NCI-H69 (cell line): ENCODE results near the gene SH2B3.
A peak's percentile ranks its signal among the peaks of the same experiment; 100 is the strongest.
"Not testable (repeated sequence)": the region's sequence is repeated elsewhere in the genome, so short reads cannot be mapped to it uniquely, and the experiment has no call there.

Experiments used
- DNase-seq: peaks from one replicate; lab custom pipeline; 2025; lab: John Stamatoyannopoulos, UW

Gene SH2B3

DNA sequence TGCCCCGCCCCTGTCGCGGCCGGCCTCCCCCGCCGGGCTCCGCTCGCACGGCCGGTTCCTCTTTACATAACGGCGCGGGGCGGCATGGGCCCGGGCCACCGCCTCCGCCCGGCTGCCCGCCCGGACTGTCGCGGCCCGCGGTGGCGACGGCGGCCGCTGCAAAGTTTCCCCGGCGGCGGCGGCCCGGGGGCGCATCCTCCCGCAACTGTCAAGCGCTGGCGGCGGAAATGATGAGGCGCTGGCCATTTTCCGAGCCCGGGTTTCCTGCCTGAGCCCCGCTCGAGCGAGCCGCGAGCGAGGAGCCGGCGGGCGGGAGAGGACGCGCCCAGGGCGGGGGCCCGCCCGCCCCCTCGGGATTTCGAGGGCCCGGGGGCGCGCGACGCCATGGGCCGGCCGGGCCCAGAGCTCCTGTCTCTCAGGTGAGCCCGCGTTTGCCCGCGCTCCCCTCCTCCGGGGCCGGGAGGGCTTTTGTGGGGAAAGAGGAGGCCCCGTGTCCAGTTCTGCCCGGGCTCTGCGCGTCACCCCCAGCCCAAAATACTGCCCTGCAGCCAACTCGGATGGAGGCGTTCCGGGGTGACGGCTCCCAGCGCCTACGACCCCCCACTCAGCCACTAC is at the start of gene SH2B3:
Gene SH2B3, plus strand, starts transcription at position 65 of the 615 bp plus-strand sequence. CDS start 12,223 bp downstream, outside the sequence.
- peak; percentile 89 for DNase-seq

- DNase-seq, result no peak
Measured at GRCh38 chr12:111359231-111359913, 46.4 kb upstream of the SH2B3 start.

DNA sequence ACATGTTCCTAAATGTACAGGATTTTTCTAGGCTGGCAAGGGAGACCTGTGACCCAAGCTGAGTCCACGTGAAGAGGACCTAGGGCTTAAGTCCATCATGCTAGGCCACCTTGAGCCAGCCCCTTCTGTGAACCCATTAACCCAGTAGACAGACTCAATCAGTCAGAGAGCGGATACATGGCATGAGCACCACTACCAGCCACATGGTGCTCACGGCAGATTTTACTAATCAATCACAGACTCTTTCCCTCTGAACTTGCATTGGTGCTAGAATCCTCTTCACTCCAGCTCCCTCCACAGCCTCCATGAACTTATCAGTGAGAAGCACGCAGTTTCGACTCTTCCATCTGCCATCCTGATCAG is 45.8 kb upstream of the SH2B3 start:
- DNase-seq, result no peak

DNA sequence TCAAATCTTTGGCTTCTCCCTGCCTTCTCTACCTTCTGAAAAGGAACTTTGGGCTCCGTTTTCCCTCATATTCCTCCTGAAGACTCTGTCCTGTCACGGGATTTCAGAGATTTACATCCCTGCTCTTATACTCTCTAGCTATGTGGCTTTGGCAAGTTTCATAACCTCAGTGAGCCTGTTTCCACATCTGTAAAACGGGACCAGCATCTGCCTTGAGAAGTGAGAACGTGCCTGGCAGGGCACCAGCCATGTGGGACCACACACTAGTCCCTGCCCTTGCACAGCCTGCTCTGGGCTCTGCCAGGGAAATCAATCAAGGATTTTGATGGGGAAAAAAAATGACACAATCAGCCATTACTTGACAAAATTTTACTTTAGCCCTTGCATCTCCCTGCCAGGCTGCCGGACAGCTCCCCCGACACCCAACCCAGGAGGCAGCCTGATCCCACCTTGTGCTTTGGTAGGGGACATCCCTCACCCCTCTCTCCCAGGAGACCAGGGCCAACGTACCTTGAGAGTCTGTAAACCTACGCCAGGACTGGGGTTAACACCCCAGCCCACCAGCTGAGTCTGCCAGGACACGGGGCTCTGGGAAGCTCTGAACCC is 45.3 kb upstream of the SH2B3 start:
- no peak for DNase-seq

DNA sequence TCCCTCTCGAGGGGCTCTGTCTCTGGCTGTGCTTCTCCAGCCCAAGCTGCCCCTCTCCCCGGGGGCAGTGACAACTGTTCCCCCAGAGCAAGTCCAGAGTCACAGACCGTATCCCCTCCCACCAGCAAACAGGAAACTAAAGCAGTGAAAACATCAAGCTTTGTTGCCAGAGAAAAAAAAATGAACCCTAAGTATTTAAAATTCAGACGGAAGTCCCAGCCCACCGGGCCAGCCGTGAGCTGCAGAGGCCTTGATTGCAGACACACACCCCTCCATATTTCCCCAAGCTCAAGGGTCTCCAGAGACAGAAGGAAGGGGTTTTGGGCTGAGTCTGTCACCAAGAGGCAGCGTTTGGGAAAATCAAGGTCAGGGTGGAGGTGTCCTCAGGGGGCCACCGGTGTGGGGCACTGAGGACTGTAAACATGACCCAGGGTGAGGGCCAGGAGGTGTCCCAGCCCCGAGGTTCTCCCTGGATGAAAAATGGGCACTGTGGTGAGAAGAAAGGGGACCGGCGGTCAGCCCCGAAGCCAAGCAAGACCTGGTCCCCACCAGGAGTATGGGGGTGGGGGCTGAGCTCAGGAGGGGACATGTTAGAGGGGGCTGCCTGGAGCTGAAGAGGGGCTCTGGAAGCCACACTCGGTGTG is 44.5 kb upstream of the SH2B3 start:
- no peak for DNase-seq

- no peak for DNase-seq
Measured at GRCh38 chr12:111361717-111362576, 43.8 kb upstream of the SH2B3 start.

DNA sequence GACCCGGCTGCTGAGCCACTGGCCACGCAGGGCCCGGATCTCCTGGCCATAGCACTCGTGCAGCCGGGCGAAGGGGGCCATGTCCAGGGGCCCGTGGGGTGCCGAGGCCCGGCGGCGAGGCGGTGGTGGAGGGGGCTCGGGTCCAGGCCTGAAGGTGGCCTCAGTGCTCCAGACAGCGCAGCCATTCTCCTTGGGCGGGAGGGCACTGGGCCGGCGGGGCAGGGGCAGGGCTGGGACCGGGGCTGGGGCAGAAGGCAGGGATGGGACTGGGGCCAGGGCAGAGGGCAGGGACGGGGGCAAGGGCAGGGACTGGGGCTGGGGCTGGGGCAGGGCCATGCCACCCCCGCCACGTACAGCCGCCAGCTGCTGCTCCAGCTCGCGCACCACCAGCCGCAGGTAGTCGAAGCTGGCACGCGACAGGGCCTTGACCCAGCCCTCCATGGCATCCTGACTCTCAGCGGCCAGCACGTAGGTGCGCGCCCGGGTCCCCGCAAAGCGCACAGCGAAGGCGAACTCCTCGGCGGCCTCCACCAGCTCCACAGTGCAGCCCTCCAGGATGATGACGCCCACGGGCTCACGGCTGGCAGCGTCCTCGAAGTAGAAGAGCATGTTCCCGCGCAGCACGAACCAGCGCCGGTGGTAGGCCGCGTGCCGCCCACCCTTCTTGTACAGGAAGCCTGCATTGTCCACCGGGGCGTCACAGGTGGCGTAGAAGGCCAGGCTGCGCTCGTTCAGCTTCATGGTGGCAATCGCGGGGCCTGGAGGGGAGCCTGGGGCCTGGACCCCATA is 42.8 kb upstream of the SH2B3 start:
- no peak for DNase-seq

GRCh38 chr12:111363578-111363977 is 42.1 kb upstream of the SH2B3 start:
- DNase-seq, result no peak

DNA sequence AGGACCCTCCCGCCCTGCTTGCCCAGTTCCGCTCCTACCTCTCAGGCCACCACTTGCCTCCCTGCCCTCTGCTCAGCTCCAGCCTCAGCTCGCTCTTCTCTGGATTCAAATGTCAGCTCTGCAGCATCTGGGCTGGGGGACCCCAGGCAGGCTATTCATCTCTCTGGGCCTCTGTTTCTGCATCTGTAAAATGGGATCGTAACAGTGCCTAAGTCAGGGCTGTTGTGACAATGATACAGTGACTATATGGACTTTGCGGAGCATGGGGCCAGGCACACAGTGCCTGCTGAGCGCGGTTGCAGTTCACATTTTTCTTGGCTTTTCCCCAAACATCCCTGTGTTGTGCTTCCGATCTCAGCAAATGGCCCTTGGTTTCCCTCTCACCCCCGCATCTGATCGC is 39.6 kb upstream of the SH2B3 start:
- no peak for DNase-seq

DNA sequence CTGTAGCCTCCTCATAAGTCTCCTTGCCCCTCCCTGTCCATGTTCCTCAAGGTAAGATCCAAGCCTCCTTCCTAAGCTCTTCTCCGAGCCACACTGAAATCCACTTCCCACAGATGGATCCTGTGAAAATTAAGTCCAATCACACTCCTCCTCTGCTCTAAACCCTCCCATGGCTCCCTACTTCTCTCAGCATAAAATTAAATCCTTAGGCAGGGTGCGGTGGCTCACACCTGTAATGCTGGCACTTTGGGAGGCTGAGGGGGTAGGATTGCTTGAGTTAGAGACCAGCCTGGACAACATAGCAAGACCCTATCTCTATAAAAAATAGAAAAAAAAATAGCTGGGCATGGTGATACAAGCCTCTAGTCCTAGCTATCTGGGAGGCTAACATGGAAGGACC is 39.1 kb upstream of the SH2B3 start:
- no peak for DNase-seq

- DNase-seq, result no peak
Measured at GRCh38 chr12:111367661-111368221, 38.0 kb upstream of the SH2B3 start.

DNA sequence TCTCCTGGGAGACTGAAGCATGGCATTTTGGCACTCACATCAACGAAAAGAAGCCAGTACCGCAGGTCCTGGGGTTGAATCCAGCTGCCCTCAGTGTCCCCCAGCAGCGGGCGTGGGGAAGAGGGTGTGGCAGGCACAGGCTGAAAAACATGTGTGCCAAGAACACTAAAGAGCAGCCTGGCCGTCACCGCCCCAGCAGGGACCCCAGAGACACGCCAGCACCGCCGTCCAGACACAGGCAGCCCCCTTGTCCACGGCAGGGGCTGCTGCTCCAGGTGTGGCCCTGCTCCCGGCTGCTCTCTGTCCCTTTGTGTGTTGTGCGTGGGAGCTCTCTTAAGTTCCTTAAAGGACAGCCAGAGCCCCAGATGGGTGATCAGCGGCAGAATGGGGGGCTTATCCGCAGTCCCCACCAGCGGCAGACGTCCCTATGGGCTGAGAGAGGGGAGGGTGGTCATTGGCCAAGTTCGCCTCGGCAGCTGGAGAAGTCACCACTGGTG is 37.4 kb upstream of the SH2B3 start:
- DNase-seq, result peak; percentile 52

GRCh38 chr12:111368788-111369495 is 36.8 kb upstream of the SH2B3 start, which contains the start of gene PHETA1:
PHETA1 (minus strand) TSS chr12:111369095; CDS start chr12:111363427, 5,668 bp downstream.
- DNase-seq, result peak; percentile 91

DNA sequence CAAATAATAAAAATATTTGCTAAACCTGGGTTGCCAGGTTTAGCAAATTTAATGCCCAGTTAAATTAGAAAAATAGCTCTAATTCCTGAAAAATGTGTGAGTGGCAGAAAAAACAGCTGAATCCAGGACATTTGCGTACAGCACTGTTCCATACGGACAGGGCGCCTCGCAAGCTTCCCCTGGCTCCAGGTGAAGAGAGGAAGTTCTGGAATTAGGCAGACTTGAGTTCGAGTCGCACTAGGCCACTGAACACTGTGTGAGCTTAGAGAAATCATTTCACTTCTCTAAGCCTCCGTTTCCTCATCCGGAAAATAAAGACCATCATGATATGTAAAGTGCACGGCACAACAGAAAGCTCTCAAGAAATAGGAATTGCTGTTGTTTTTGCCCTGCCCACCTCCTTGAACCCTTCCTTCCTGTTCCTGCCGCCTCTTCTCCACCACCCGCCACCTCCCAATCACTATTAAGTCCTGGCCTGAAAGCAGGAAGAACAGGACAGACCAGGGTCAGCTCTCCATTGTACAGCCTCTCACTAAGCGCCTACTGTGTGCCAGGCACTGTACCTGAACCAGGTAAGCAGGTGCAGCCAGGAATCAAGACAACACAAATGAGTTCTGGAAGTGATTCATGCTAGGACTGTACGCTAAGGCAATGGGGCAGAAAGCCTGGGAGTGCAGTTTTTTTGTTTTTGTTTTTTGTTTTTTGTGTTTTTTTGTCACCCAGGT is 36.1 kb upstream of the SH2B3 start:
- peak; percentile 18 for DNase-seq

DNA sequence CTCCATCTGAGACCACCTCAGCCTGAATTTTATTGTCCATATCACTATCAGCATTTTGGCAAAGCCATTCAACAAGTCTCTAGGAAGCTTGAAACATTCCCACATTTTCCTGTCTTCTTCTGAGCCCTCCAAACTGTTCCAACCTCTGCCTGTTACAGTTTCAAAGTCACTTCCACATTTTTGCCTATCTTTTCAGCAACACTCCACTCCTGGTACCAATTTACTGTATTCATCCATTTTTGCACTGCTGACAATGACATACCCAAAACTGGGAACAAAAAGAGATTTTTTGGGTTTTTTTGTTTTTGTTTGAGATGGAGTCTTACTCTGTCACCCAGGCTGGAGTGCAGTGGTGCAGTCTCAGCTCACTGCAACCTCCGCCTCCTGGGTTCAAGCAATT is 32.5 kb upstream of the SH2B3 start:
- not testable (repeated sequence) for DNase-seq

GRCh38 chr12:111377440-111377839 is 28.3 kb upstream of the SH2B3 start:
- no peak for DNase-seq

DNA sequence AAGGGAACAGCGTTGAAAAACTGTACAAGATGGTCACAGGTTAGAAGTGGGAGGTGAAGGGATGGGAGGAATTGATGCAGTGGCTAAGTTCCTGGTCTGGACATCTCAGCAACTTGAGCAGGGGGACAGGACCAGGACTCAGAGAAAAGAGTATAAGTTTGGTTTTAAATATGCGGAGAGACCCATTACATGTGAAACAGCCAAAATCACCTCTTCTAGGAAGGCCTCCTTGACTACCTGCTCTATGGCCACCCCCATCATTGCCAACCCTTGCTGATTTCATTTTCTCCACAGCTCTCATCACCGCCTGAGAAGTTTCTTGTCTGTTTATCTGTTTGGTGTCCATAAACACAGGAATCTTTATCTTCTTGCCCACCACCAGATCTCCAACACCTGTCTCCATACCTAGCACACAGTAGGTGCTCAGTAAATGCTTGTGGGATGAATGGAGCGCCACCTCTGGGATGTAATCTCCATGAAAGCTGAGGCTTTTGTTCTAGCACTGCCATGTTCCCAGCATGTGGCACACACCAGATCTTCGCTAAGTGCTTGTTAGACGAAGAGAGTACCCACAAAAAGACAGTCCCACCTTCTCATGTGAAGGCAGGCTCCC is 25.7 kb upstream of the SH2B3 start:
- no peak for DNase-seq

GRCh38 chr12:111384596-111384995 is 21.1 kb upstream of the SH2B3 start:
- peak; percentile 19 for DNase-seq

DNA sequence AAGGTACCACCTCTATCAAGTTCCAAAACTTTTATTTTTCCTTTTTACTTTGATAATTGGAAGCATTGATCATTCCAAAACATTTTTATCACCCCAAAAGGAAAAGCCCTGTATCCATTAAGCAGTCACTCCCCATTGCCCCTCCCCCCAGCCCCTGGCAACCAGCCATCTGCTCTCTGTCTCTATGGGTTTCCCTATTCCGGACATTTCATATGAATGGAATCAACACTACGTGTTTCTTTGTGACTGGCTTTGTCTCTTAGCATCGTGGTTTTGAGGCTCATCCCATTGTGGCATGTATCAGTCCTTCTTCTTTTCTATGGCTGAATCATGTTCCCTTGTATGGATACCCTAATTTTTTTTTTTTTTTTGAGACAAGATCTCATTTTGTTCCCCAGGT is 18.8 kb upstream of the SH2B3 start:
- DNase-seq, result peak; percentile 37
